GM18517 (cell line): ENCODE data around the gene BTBD1.
"Not testable (repeated sequence)": the region's sequence is repeated elsewhere in the genome, so short reads cannot be mapped to it uniquely, and the experiment has no call there.

Source experiments
- ATAC-seq: cut with Tn5 transposase; IDR thresholded peaks from one replicate; pipeline ENCODE4 v1.9.1; 2021; ENCODE audit warnings: mild to moderate bottlenecking, moderate library complexity; ENCODE audit not compliant: unreplicated experiment

BTBD1 gene

DNA sequence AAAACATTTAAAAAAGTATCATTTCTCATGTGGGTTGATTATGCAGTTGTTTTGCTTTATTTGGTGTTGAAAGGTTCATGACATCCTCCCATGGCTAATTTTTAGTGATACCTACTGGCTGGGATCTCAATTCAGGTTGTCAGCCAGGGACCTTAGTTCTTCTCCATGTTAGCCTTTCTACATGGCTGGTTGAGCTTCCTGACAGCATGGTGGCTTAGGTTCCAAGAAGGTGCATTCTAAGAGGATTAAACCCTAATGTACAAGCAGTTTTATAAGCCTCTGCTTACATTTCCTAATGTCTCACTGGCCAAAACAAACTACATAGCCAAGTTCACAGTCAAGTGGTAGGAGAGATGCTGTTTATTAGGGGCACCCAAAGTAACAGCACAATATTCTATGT, 31.0 kb upstream of the BTBD1 start:
- ATAC-seq, result no peak

GRCh38 chr15:83094583-83094982, 27.5 kb upstream of the BTBD1 start:
- ATAC-seq, result no peak

GRCh38 chr15:83092309-83092976, 25.4 kb upstream of the BTBD1 start:
- peak; percentile 65 for ATAC-seq

GRCh38 chr15:83091965-83092308, 24.9 kb upstream of the BTBD1 start:
- not testable (repeated sequence) for ATAC-seq

DNA sequence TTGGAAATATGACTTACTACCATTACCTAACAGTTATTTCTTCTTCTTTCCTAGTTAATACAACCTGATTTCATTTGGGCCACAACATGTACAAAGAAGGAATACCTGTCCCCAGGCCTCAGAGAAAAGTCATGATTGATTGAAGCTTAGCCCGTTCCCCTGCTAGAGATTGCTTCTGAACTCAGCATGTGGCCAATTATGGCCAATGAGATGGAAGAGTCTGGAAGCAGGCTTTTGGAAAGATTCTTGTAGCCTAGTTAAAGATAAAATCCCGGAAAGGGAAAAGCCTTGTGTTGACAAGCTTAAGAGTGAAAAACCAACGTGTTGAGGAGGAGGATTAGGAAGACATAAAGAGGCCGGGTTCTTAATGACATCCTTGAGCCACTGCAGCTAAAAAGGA, 23.4 kb upstream of the BTBD1 start:
- no peak for ATAC-seq

GRCh38 chr15:83088876-83089275, 21.8 kb upstream of the BTBD1 start:
- no peak for ATAC-seq

- no peak for ATAC-seq
These were observed 20.5 kb upstream of the BTBD1 start for GRCh38 chr15:83087576-83087975.

- not testable (repeated sequence) for ATAC-seq
These were observed 19.0 kb upstream of the BTBD1 start for GRCh38 chr15:83085864-83086552.

- not testable (repeated sequence) for ATAC-seq
These were observed 18.4 kb upstream of the BTBD1 start for GRCh38 chr15:83085461-83085860.

DNA sequence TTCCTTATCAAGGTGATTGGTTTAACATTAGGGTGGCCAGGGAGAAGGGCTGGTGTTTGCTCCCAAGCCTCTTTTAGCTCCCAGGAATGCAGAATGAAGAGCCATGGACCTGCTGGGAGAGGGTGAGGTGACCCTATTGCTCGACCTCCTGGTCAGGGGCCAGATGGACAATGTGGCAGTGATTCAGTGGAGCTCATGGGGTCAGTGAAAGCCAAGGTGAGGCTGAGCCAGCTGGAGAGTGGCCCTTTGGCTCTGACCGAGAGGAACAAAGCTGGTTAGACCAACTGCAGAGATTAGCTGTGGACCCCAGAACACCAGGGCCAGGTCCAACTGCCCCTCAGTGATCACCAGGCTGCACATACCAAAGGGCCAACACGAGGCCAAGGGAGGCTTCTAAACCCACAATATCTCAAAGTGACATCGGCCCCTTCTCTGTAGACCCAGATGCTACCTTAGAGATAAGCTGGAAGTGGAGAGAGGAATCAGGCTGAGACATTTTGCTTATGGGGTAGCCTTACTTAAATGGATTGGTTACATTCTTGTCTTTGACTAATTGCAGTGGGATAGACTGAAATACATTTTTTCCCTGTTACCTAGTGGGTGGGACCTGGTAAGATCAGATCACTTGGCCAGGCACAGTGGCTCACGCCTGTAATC, 15.8 kb upstream of the BTBD1 start:
- no peak for ATAC-seq

GRCh38 chr15:83081256-83082014, 14.4 kb upstream of the BTBD1 start:
- ATAC-seq, result no peak

- ATAC-seq, result no peak
These were observed 11.7 kb upstream of the BTBD1 start for GRCh38 chr15:83078712-83079111.

- no peak for ATAC-seq
These were observed 10.6 kb upstream of the BTBD1 start for GRCh38 chr15:83077491-83078230.

DNA sequence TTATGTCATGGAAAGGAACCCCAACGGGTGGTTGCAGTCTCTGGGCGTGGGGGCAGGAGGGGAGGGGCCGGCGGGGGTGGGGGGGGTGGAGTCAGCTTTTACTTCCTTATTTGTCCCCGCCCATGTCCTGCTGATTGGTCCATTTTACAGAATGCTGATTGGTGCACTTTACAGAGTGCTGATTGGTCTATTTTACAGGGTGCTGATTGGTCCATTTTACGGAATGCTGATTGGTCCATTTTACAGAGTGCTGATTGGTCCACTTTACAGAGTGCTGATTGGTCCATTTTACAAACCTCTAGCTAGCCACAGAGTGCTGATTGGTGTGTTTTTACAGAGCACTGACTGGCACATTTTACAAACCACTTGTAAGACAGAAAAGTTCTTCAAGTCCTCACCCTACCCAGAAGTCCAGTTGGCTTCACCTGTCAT, 2.2 kb upstream of the BTBD1 start:
- not testable (repeated sequence) for ATAC-seq

GRCh38 chr15:83068054-83068453, 1.0 kb upstream of the BTBD1 start:
- ATAC-seq, result no peak

DNA sequence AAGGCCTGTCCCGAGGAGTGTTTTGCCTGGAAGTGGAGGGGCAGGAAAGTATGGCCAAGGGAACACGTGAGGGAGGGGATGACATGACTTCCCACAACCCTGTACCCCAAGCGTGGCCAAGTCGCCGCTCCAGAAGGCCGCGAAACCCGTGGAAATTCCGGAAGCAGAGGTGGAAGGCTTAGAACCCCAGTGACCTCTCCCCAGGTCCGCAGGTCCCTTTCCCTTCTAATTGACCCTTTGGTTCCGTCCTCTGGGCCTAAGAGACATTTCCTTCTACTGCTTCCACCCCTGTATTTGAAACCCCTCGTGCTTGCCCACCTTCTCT, 548 bp upstream of the BTBD1 start:
- ATAC-seq, result no peak

DNA sequence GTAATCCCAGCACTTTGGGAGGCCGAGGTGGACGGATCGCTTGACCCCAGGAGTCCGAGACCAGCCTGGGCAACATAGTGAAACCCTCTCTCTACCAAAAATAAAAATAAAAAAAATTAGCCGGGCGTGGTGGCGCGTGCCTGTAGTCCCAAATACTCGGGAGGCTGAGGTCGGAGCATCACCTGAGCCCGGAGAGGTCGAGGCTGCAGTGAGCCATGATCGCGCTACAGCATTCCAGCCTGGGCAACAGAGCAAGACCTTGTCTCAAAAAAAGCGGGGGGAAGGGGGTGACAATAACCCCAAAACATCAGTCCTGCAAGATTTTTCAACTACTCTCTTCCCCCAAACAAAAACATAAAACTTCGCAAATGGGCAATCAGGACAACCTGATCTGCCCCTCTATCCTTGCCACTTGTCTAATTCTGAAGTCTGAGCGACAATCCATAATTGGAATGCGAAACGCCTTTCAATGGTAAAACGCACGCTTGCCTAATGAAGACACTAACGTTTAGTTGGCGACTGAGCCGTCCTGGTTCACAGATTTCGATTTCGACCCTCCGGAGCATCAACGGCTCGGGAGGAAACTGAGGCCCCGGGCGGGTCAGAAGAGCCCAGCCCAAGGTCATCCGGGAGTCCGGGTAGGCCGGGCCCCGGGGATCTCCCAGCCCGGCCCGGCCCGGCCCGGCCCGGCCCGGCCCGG, 868 bp downstream of the BTBD1 start:
- ATAC-seq, result no peak

- no peak for ATAC-seq
These were observed 1.6 kb downstream of the BTBD1 start for GRCh38 chr15:83065431-83065830.

GRCh38 chr15:83064859-83065258, 2.2 kb downstream of the BTBD1 start:
- no peak for ATAC-seq

- no peak for ATAC-seq
These were observed 3.5 kb downstream of the BTBD1 start for GRCh38 chr15:83063551-83063950.
